ENCODE results near the gene PGM5.

Gene PGM5

GRCh38 chr9:68457803-68458202 lies 101.4 kb downstream of the PGM5 start:
- no peak overlapping the region for H3K4me3 ChIP-seq (ENCODE audit: low read depth, low read length)
- TF ChIP-seq CTCF (IDR thresholded peaks at IDR 0.05; ENCODE audit: borderline replicate concordance, insufficient read depth, low read depth, low read length), result no peak

GRCh38 chr9:68458918-68459317 lies 102.5 kb downstream of the PGM5 start:
- TF ChIP-seq CTCF (IDR thresholded peaks at IDR 0.05; ENCODE audit: borderline replicate concordance, insufficient read depth, low read depth, low read length), result no peak

GRCh38 chr9:68462105-68462775 lies 105.8 kb downstream of the PGM5 start:
- H3K4me3 ChIP-seq (ENCODE audit: low read depth, low read length), result no peak overlapping the region

More at GRCh38 chr9:68458918-68459317, 102.5 kb downstream of the PGM5 start:
- H3K4me3 ChIP-seq (ENCODE audit: low read depth, low read length), result no peak overlapping the region

GRCh38 chr9:68470067-68470466 lies 113.7 kb downstream of the PGM5 start:
- TF ChIP-seq CTCF (IDR thresholded peaks at IDR 0.05; ENCODE audit: borderline replicate concordance, insufficient read depth, low read depth, low read length), result no peak

More at GRCh38 chr9:68462105-68462775, 105.8 kb downstream of the PGM5 start:
- TF ChIP-seq CTCF (IDR thresholded peaks at IDR 0.05; ENCODE audit: borderline replicate concordance, insufficient read depth, low read depth, low read length), result no peak

GRCh38 chr9:68470634-68471033 lies 114.2 kb downstream of the PGM5 start:
- no peak overlapping the region for H3K4me3 ChIP-seq (ENCODE audit: low read depth, low read length)
- no peak for TF ChIP-seq CTCF (IDR thresholded peaks at IDR 0.05; ENCODE audit: borderline replicate concordance, insufficient read depth, low read depth, low read length)

More at GRCh38 chr9:68470067-68470466, 113.7 kb downstream of the PGM5 start:
- no peak overlapping the region for H3K4me3 ChIP-seq (ENCODE audit: low read depth, low read length)

GRCh38 chr9:68472119-68472518 lies 115.7 kb downstream of the PGM5 start:
- H3K4me3 ChIP-seq (ENCODE audit: low read depth, low read length), result no peak overlapping the region
- no peak for TF ChIP-seq CTCF (IDR thresholded peaks at IDR 0.05; ENCODE audit: borderline replicate concordance, insufficient read depth, low read depth, low read length)

- no peak for TF ChIP-seq CTCF (IDR thresholded peaks at IDR 0.05; ENCODE audit: borderline replicate concordance, insufficient read depth, low read depth, low read length)
- no peak overlapping the region for H3K4me3 ChIP-seq (ENCODE audit: low read depth, low read length)
Measured at GRCh38 chr9:68473790-68474189, 117.4 kb downstream of the PGM5 start.

Measured in GM12875 (cell line).